ENCODE results near the gene APOBEC3F.
"Not testable (repeated sequence)": the region's sequence is repeated elsewhere in the genome, so short reads cannot be mapped to it uniquely, and the experiment has no call there.

The APOBEC3F gene

DNA sequence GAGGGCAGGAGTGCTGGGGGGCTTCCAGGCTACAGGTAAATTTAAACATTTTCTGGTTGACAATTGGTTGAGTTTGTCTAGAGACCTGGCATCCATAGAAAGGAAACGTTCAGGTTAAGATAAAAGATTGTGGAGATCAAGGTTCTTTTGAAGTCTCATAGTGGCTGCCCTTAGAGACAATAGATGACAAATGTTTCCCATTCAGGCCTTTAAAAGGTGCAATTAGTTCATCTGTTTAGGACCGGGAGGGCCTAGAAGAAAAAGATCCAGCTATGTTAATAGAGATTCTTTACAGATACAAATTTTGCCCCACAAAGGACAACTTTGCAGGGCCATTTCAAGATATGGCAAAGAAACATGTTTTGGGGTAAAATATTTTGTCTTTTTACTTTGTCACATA lies 3.6 kb upstream of the APOBEC3F start:
- H3K27ac ChIP-seq (ENCODE audit: low read length); ATAC-seq (ENCODE audit: insufficient read depth, low read depth); H3K36me3 ChIP-seq (ENCODE audit: insufficient read depth, low read length); H3K79me2 ChIP-seq (ENCODE audit: insufficient read depth, low read length); H3K9me3 ChIP-seq (ENCODE audit: insufficient read depth, low read length, severe bottlenecking); H3K27me3 ChIP-seq (ENCODE audit: insufficient read depth, low read length, poor library complexity); H3K9ac ChIP-seq (ENCODE audit: low read depth, low read length); H4K20me1 ChIP-seq (ENCODE audit: insufficient read depth, low read length); H3K4me3 ChIP-seq (ENCODE audit: low read depth in 1 of 2, low read length in 2 of 2); DNase-seq; H3K4me2 ChIP-seq (ENCODE audit: insufficient read depth, low read length); H2AFZ ChIP-seq (ENCODE audit: low read depth, low read length): not testable (repeated sequence)
- peaks cover 20% of the 10 kb centered on the region for H3K4me1 ChIP-seq (ENCODE audit: insufficient read depth, low read length)

DNA sequence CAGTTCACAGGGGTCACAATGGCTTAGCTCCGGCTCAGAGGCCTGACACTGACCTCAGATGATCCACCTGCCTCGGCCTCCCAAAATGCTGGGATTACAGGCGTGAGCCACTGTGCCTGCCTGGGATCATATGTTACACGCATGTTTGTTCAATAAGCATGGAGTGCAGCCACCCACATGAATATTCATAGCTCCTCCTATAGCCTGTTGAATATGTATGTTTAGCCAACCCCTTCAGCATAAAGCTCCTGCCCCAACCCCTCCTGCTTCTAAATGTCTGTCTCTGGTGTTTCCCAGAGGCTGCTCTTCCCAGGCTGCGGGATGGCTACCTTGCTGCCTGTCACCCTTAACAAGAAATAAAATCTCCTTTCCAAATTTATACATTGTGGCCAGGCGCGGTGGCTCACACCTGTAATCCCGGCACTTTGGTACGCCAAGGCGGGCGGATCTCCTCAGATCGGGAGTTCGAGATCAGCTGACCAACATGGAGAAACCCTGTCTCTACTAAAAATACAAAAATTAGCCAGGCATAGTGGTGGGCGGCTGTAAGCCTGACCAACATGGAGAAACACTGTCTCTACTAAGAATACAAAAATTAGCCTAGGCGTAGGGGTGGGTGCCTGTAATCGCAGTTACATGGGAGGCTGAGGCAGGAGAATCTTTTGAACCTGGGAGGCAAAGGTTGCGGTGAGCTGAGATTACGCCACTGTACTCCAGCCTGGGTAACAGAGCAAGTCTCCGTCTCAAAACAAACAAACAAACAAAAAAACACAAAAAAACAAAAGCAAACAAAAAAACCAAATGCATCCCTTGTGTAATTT lies 1.1 kb upstream of the APOBEC3F start:
- H3K4me1 ChIP-seq (ENCODE audit: insufficient read depth, low read length), result peaks cover 21% of the 10 kb centered on the region
- H2AFZ ChIP-seq (ENCODE audit: low read depth, low read length), result 0 out of 2 replicates have a peak overlapping the region, but pooled peaks have one; percentile 67
- H3K4me3 ChIP-seq (ENCODE audit: low read depth in 1 of 2, low read length in 2 of 2), result peak overlapping the region in 1 of 2 experiments; percentile 71; a peak in 2 of 4 replicates
- peak overlapping the region; percentile 70; the same call in 1 of the 2 replicates for H3K9ac ChIP-seq (ENCODE audit: low read depth, low read length)
- peaks cover 7% of the 10 kb centered on the region; the same call in 1 of the 2 replicates for H3K79me2 ChIP-seq (ENCODE audit: insufficient read depth, low read length)
- H3K36me3 ChIP-seq (ENCODE audit: insufficient read depth, low read length), result no peaks in the 10 kb centered on the region; the same call in 1 of the 2 replicates
- ATAC-seq (ENCODE audit: insufficient read depth, low read depth), result no peak
- H4K20me1 ChIP-seq (ENCODE audit: insufficient read depth, low read length), result no peaks in the 10 kb centered on the region
- peak overlapping the region; percentile 94 for H3K4me2 ChIP-seq (ENCODE audit: insufficient read depth, low read length)
- 0 out of 2 replicates have a peak overlapping the region, but pooled peaks have one; percentile 54 for H3K27ac ChIP-seq (ENCODE audit: low read length)
- no peak for TF ChIP-seq EZH2 (IDR thresholded peaks at IDR 0.05; ENCODE audit: borderline replicate concordance, low read depth, low read length, severe bottlenecking)
- TF ChIP-seq, protein P1, sequence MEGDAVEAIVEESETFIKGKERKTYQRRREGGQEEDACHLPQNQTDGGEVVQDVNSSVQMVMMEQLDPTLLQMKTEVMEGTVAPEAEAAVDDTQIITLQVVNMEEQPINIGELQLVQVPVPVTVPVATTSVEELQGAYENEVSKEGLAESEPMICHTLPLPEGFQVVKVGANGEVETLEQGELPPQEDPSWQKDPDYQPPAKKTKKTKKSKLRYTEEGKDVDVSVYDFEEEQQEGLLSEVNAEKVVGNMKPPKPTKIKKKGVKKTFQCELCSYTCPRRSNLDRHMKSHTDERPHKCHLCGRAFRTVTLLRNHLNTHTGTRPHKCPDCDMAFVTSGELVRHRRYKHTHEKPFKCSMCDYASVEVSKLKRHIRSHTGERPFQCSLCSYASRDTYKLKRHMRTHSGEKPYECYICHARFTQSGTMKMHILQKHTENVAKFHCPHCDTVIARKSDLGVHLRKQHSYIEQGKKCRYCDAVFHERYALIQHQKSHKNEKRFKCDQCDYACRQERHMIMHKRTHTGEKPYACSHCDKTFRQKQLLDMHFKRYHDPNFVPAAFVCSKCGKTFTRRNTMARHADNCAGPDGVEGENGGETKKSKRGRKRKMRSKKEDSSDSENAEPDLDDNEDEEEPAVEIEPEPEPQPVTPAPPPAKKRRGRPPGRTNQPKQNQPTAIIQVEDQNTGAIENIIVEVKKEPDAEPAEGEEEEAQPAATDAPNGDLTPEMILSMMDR (IDR thresholded peaks at IDR 0.05; ENCODE audit: borderline replicate concordance, extremely low read depth, low read length, poor library complexity, severe bottlenecking), result no peak
- no peak for DNase-seq
- H3K9me3 ChIP-seq (ENCODE audit: insufficient read depth, low read length, severe bottlenecking), result no peaks in the 10 kb centered on the region
- no peaks in the 10 kb centered on the region for H3K27me3 ChIP-seq (ENCODE audit: insufficient read depth, low read length, poor library complexity)

DNA sequence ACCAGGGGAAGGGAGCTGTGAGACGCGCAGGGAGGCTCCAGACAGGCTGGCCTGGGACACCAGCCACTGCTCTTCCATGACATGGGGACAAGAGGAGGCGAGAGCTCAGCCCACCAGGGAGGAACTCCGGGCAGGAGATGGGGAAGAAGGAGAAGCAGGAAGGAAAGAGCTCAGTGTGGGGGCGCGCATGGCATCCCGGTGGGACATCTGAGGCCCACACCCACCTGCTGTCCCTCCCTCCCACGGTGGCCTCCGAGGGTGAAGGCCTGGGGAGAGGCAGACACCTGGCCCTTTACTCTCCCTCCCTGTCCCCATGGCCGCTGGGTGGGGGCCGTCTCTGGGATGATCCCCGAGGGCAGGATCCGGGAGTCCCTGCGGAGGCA lies 518 bp upstream of the APOBEC3F start:
- peak overlapping the region; percentile 94 for H3K4me2 ChIP-seq (ENCODE audit: insufficient read depth, low read length)
- DNase-seq; H3K9me3 ChIP-seq (ENCODE audit: insufficient read depth, low read length, severe bottlenecking); H4K20me1 ChIP-seq (ENCODE audit: insufficient read depth, low read length); H3K27me3 ChIP-seq (ENCODE audit: insufficient read depth, low read length, poor library complexity); H3K79me2 ChIP-seq (ENCODE audit: insufficient read depth, low read length); H3K36me3 ChIP-seq (ENCODE audit: insufficient read depth, low read length); ATAC-seq (ENCODE audit: insufficient read depth, low read depth): not testable (repeated sequence)
- H3K4me1 ChIP-seq (ENCODE audit: insufficient read depth, low read length), result peaks cover 21% of the 10 kb centered on the region
- H2AFZ ChIP-seq (ENCODE audit: low read depth, low read length), result peak overlapping the region; percentile 67
- peak overlapping the region; percentile 54; the same call in 1 of the 2 replicates for H3K27ac ChIP-seq (ENCODE audit: low read length)
- peak overlapping the region in 1 of 2 experiments; percentile 71; a peak in 2 of 4 replicates for H3K4me3 ChIP-seq (ENCODE audit: low read depth in 1 of 2, low read length in 2 of 2)
- peak overlapping the region; percentile 70 for H3K9ac ChIP-seq (ENCODE audit: low read depth, low read length)

- H3K4me1 ChIP-seq (ENCODE audit: insufficient read depth, low read length), result peaks cover 21% of the 10 kb centered on the region
- peaks cover 7% of the 10 kb centered on the region; the same call in 1 of the 2 replicates for H3K79me2 ChIP-seq (ENCODE audit: insufficient read depth, low read length)
- H3K27ac ChIP-seq (ENCODE audit: low read length), result no peak overlapping the region
- no peak for DNase-seq
- no peaks in the 10 kb centered on the region; the same call in 1 of the 2 replicates for H3K36me3 ChIP-seq (ENCODE audit: insufficient read depth, low read length)
- no peak for ATAC-seq (ENCODE audit: insufficient read depth, low read depth)
- TF ChIP-seq, protein P1 (IDR thresholded peaks at IDR 0.05; ENCODE audit: borderline replicate concordance, extremely low read depth, low read length, poor library complexity, severe bottlenecking), result no peak
- no peak for TF ChIP-seq EZH2 (IDR thresholded peaks at IDR 0.05; ENCODE audit: borderline replicate concordance, low read depth, low read length, severe bottlenecking)
- no peak overlapping the region for H2AFZ ChIP-seq (ENCODE audit: low read depth, low read length)
- peak overlapping the region; percentile 94 for H3K4me2 ChIP-seq (ENCODE audit: insufficient read depth, low read length)
- peak overlapping the region; percentile 70; the same call in 1 of the 2 replicates for H3K9ac ChIP-seq (ENCODE audit: low read depth, low read length)
- H4K20me1 ChIP-seq (ENCODE audit: insufficient read depth, low read length), result no peaks in the 10 kb centered on the region
- no peaks in the 10 kb centered on the region for H3K9me3 ChIP-seq (ENCODE audit: insufficient read depth, low read length, severe bottlenecking)
- H3K4me3 ChIP-seq (ENCODE audit: low read depth in 1 of 2, low read length in 2 of 2), result no peak overlapping the region; a peak in 1 of 4 replicates
- H3K27me3 ChIP-seq (ENCODE audit: insufficient read depth, low read length, poor library complexity), result no peaks in the 10 kb centered on the region
Observed at GRCh38 chr22:39041908-39042307, 1.2 kb downstream of the APOBEC3F start.

- not testable (repeated sequence) for DNase-seq; H3K4me3 ChIP-seq (ENCODE audit: low read depth in 1 of 2, low read length in 2 of 2); ATAC-seq (ENCODE audit: insufficient read depth, low read depth); H3K36me3 ChIP-seq (ENCODE audit: insufficient read depth, low read length); H3K27me3 ChIP-seq (ENCODE audit: insufficient read depth, low read length, poor library complexity); H4K20me1 ChIP-seq (ENCODE audit: insufficient read depth, low read length); H3K9ac ChIP-seq (ENCODE audit: low read depth, low read length); H3K27ac ChIP-seq (ENCODE audit: low read length); H3K79me2 ChIP-seq (ENCODE audit: insufficient read depth, low read length); H3K9me3 ChIP-seq (ENCODE audit: insufficient read depth, low read length, severe bottlenecking); H3K4me2 ChIP-seq (ENCODE audit: insufficient read depth, low read length); H2AFZ ChIP-seq (ENCODE audit: low read depth, low read length)
- peaks cover 21% of the 10 kb centered on the region for H3K4me1 ChIP-seq (ENCODE audit: insufficient read depth, low read length)
Observed at GRCh38 chr22:39043063-39043462, 2.4 kb downstream of the APOBEC3F start.

DNA sequence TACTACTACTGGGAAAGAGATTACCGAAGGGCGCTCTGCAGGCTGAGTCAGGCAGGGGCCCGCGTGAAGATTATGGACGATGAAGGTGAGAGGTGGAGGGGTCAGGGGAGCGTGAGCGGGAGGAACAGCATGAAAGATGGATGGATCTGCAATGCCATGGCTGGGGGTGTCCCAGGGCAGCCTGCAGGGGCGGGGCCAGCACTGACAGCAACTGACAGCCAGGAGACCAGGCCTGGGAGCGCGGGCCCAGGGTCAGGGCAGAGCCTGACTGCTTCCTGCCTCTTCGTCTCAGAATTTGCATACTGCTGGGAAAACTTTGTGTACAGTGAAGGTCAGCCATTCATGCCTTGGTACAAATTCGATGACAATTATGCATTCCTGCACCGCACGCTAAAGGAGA lies 4.5 kb downstream of the APOBEC3F start:
- not testable (repeated sequence) for H3K4me2 ChIP-seq (ENCODE audit: insufficient read depth, low read length); H3K36me3 ChIP-seq (ENCODE audit: insufficient read depth, low read length)

More for the DNA sequence above, 4.5 kb downstream of the APOBEC3F start:
- not testable (repeated sequence) for DNase-seq; ATAC-seq (ENCODE audit: insufficient read depth, low read depth); H3K27me3 ChIP-seq (ENCODE audit: insufficient read depth, low read length, poor library complexity); H3K9ac ChIP-seq (ENCODE audit: low read depth, low read length); H2AFZ ChIP-seq (ENCODE audit: low read depth, low read length); H3K27ac ChIP-seq (ENCODE audit: low read length); H3K9me3 ChIP-seq (ENCODE audit: insufficient read depth, low read length, severe bottlenecking); H4K20me1 ChIP-seq (ENCODE audit: insufficient read depth, low read length); H3K4me3 ChIP-seq (ENCODE audit: low read depth in 1 of 2, low read length in 2 of 2); H3K79me2 ChIP-seq (ENCODE audit: insufficient read depth, low read length)
- H3K4me1 ChIP-seq (ENCODE audit: insufficient read depth, low read length), result peaks cover 14% of the 10 kb centered on the region
